Stimulated activated CD4-positive, alpha-beta T cell treated with anti-CD3 and anti-CD28 coated beads, Interleukin-1b, Interleukin-23, amount 100 ng/mL, for 1 hour (primary cell): ENCODE measurements around the gene PER1.
A peak's percentile ranks its signal among the peaks of the same experiment; 100 is the strongest.

ENCODE experiments used
- DNase-seq, 2 donors: peaks; one replicate each; pipeline ENCODE4 v3.0.0-alpha.2; 2020; ENCODE audit warnings: low read depth in 2 of 2

Gene PER1, protein sequence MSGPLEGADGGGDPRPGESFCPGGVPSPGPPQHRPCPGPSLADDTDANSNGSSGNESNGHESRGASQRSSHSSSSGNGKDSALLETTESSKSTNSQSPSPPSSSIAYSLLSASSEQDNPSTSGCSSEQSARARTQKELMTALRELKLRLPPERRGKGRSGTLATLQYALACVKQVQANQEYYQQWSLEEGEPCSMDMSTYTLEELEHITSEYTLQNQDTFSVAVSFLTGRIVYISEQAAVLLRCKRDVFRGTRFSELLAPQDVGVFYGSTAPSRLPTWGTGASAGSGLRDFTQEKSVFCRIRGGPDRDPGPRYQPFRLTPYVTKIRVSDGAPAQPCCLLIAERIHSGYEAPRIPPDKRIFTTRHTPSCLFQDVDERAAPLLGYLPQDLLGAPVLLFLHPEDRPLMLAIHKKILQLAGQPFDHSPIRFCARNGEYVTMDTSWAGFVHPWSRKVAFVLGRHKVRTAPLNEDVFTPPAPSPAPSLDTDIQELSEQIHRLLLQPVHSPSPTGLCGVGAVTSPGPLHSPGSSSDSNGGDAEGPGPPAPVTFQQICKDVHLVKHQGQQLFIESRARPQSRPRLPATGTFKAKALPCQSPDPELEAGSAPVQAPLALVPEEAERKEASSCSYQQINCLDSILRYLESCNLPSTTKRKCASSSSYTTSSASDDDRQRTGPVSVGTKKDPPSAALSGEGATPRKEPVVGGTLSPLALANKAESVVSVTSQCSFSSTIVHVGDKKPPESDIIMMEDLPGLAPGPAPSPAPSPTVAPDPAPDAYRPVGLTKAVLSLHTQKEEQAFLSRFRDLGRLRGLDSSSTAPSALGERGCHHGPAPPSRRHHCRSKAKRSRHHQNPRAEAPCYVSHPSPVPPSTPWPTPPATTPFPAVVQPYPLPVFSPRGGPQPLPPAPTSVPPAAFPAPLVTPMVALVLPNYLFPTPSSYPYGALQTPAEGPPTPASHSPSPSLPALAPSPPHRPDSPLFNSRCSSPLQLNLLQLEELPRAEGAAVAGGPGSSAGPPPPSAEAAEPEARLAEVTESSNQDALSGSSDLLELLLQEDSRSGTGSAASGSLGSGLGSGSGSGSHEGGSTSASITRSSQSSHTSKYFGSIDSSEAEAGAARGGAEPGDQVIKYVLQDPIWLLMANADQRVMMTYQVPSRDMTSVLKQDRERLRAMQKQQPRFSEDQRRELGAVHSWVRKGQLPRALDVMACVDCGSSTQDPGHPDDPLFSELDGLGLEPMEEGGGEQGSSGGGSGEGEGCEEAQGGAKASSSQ (N-terminal part only)

GRCh38 chr17:8152112-8152775 lies at the start of gene PER1:
TSS of gene PER1 (minus strand) at chr17:8152404. CDS start at chr17:8150706, 1,698 bp downstream.
- DNase-seq: peak; percentile 61 to 74

DNA sequence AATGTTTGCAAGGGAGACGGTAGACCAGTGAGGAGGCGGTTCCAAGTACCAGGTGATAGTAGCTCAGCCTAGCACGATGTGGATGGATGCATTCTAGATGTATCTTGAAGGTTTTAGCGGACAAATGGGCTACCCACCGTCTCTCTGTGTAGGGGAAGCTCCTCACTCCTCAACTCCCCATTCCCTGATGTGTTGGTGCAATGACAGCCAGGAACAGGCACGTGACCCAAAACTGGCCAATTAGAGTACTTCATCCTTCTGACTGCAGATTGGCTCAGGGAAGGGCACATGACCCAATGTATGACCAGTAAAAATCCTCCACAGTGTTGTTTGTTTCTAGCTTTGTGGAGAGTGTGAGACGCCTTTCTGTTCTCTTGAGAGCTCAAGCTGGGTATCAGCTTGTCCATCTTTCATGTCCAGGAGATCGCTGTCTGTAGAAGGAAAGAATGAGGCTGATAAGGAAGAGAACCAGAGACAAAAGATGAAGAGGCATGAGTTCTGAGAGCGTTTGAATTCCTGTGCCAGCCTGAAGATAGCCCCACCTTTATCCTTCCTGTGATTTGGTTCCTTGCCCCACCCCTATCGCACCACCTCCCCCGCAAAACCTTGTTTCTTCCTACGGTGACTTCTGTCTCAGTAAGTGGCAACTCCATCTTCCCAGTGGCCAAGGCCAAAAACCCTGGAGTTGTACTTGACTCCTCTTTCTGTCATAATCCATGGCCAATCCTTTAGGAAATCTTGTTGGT lies 40.0 kb upstream of the PER1 start:
- DNase-seq: no peak

DNA sequence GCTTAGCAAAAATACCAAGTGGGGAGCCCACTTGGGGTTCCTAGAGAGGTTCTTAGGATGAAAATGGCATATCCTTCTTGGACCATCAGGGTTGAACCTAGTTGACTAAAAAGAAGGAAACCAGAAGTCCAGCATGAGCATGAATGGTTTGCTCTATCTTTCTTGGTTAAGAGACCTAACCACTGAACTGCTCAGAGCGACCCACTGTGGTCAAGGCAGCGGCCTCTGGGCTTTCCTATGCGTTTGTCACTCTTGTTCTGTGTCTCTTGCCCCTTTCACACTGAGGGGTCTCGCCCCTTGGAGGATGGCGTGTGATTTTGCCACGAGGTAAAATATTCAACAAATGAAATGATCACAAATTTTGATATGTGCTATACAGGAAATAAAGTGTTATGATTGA lies 38.3 kb upstream of the PER1 start:
- DNase-seq: no peak

DNA sequence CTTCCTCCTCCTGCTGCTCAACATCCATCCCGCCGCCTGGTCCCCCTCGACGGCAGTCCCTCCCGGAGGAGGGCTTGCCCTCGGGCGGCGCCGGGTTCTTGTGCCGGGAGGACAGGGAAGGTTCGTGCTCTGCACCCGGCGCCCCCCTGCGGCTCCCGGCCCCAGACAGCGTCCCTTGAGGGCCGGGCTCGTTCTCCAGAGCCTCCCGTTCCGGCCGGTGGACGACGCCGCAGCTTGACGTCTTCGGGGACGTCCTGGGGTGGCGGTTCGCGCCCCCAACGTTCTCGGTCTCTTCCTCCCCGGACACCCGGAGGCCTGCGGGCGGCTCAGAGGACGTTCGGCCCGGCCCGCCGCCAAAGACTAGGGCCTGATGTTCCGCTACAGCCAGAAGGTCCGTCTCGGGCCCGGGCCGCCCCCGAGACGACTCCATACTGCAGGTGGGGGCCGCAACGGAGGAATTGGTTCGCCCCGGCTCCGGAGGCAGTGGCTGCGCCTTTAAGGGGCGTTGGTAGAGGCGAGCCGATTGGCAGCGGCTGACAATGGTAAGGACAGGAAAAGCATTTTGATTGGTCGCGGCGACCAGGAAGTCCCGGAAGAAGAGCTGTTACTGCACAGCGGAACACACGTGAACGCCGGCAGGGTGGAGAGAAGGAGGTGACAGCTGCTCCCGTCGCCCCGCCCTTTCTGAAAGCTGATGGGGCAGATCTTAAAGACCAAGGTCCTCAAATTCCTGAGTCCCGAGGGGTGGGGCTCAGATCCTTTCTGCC lies 37.7 kb upstream of the PER1 start, which contains the start of gene BORCS6:
BORCS6 (minus strand) TSS at position 470 of the 767 bp plus-strand sequence; CDS start at position 430, 40 bp downstream.
- DNase-seq: peak; percentile 74 to 85

- DNase-seq: no peak
Measured at GRCh38 chr17:8189041-8189710, 37.0 kb upstream of the PER1 start.

DNA sequence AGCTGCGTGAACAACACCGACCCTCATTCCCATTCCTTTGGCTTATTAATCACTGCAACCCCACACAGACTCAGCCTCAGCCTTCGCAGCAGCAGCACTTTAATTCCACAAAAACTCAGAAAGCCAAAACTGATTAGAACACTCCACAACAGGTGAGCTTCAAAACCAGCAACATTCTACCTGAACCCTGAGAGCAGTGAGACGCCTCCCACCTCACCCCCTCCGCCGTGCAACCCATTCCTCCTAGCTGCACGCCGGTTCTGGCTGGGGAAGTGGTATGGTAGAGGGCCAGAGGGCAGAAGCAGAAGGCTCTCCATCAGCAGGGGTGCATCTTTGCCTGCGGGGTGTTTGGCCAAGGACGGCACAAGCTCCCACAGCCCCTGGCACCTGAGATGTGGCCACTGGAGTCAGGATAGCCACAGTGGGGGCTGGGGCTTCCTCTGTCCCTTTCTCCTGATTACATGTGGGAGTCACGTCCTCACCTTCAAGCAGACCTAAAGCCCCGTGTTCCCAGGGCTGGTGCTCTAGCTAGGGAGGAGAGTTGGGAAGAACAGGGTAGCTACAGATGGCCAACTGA lies 36.1 kb upstream of the PER1 start:
- no peak for DNase-seq

- peak; percentile 72 to 88 for DNase-seq
Measured at GRCh38 chr17:8187517-8188262, 35.5 kb upstream of the PER1 start.

DNA sequence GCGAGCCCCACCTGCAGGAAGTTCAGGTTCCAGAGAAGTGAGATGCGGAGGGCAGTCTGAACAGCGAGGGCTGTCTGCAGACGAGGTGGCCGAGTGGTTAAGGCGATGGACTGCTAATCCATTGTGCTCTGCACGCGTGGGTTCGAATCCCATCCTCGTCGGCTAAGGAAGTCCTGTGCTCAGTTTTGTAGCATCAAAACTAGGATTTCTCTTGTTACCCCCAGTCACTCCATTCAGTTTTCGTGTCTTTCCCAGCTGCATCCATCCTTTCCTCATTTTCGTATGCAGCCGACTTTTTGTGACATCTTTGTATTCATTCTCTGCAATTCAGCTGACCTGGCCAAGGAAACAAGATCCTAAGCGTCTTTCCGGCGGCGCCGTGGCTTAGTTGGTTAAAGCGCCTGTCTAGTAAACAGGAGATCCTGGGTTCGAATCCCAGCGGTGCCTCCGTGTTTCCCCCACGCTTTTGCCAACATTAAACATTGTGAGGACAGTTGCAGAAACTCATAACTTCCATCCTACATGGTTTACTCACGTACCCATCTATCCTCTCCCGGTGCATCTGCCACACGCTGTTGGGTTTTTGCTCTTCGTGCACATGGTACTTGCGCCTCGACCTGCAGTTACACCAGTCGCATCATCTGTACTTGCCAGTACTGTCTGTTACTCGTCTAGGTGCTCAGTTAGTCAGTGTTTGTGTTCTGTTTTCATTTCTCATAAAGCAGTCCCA lies 34.7 kb upstream of the PER1 start:
- DNase-seq: peak; percentile 78 to 92

DNA sequence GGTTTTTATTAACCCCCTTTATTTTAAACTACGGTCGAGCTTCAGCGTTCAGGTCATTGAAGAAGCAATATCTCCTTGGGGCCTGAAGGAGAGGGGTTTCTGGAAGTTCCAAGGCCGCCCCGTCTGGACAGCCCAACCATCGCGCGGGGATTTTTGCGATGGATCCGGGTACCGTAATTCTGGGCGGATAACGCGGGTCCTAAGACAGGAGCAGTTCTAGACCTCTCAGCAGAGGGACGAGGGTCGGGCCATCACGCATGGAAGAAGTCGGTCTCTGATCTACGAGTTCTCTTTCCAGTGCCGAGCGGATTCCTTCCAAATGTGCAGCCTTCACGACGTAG lies 34.2 kb upstream of the PER1 start:
- DNase-seq: no peak

- DNase-seq: peak; percentile 84 to 95
Measured at GRCh38 chr17:8185582-8186445, 33.6 kb upstream of the PER1 start.

- DNase-seq: no peak
Measured at GRCh38 chr17:8176998-8177731, 25.0 kb upstream of the PER1 start.

DNA sequence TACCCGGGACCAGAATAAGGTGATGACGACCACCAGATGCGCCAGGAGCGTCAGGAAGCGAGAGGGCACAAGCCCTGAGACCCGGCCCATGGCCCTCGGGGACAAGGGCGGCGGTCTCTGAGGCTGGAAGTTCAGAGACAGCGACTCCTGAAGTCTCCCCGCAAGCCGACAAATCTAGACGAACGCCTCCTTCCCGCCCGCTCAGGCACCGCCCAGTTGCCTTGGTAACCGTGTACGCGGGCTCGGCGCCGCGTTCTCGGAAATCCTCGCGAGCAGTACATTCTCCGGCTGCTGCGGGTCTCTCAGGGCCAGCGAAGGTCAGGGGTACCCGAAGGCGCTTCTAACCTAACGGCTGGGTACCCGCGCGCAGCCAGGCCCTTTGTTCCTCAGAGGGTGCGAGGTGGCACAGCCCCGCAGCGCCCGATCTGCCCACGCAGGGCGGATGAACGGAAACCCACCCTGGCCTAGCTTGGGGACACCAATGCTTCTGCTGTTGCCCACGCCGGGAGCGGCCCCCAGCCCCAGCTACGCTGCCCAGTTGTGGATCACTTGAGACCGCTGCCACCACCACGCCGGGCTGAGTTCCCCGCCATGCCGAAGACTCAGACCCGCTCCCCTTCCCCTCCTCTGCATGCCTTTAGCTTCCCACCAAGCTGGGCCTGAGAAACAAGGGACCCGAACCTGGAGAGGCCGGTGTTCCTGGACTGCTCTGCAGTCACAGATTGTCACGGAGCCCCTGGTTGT lies 24.2 kb upstream of the PER1 start, which contains the start of gene TMEM107:
TMEM107 (minus strand) TSS at position 184 of the 744 bp plus-strand sequence; CDS start at position 90, 94 bp downstream.
- DNase-seq: peak in 1 of 2 donors; percentile 61

DNA sequence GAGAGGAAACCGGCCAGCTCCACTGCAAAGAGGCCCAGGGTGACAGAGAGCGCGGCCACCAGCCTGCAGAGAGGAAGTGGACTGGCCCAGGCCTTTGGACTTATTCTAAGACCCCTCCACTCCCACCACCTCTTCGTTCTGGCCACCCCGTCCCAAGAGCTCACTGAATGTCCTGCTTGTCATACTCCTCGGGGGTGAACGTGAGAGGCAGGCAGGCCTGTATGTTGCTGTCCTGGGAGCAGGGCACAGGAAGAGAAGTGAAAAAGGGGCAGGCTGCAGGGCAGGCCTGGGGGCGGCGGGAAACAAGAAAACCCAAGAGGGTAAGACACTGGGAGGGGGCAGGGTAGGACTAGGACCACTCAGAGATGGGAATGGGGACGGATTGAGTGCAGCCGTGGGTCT lies 23.6 kb upstream of the PER1 start:
- DNase-seq: no peak

DNA sequence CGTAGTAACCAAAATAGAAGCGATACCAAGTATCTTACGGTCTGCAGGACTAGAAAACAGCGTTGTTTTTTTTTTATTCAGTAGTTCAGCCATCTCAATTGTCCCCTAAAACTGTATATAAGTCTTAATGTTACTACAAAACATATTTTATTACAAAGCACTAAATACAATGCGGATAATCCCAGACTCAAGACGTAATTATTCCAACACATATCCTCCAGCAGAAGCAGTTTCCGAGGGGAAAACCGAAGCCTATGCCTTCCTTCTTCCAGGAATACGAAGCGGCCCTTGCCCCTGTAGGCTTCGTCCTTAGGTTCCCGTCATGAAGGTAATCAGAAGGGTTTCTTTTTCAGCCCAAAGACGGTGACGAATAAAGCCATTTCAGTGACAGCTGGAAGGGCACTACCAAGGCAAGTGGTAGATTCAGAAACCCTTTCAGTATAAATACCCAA lies 21.7 kb upstream of the PER1 start:
- no peak for DNase-seq
